Measurements from ENCODE around the gene PLA2G15.

PLA2G15 gene

GRCh38 chr16:68297908-68298307, 52.7 kb downstream of the PLA2G15 start:
- no peak for TF ChIP-seq CTCF (IDR thresholded peaks at IDR 0.05; ENCODE audit: poor library complexity, severe bottlenecking)
- H3K9me3 ChIP-seq (ENCODE audit: severe bottlenecking), result no peaks in the 10 kb centered on the region
- H3K27me3 ChIP-seq (ENCODE audit: insufficient read depth, poor library complexity, severe bottlenecking), result no peaks in the 10 kb centered on the region
- H3K4me1 ChIP-seq (ENCODE audit: insufficient read depth, poor library complexity, severe bottlenecking), result peaks cover 25% of the 10 kb centered on the region
- ATAC-seq (ENCODE audit: low read depth) (peak; percentile 51), DNase-seq (ENCODE audit: low spot score) (no peak)
- H3K4me3 ChIP-seq (ENCODE audit: severe bottlenecking), result no peak overlapping the region
- peaks cover 93% of the 10 kb centered on the region for H3K36me3 ChIP-seq (ENCODE audit: low read depth)
- peak overlapping the region; percentile 59 for H3K27ac ChIP-seq (ENCODE audit: poor library complexity, severe bottlenecking)

- H3K27me3 ChIP-seq (ENCODE audit: insufficient read depth, poor library complexity, severe bottlenecking), result no peaks in the 10 kb centered on the region
- H3K27ac ChIP-seq (ENCODE audit: poor library complexity, severe bottlenecking), result peak overlapping the region; percentile 59
- H3K36me3 ChIP-seq (ENCODE audit: low read depth), result peaks cover 93% of the 10 kb centered on the region
- H3K9me3 ChIP-seq (ENCODE audit: severe bottlenecking), result no peaks in the 10 kb centered on the region
- DNase-seq (ENCODE audit: low spot score) (no peak), ATAC-seq (ENCODE audit: low read depth) (no peak; the same call in 2 of the 3 replicates)
- TF ChIP-seq CTCF (IDR thresholded peaks at IDR 0.05; ENCODE audit: poor library complexity, severe bottlenecking), result no peak
- peaks cover 25% of the 10 kb centered on the region for H3K4me1 ChIP-seq (ENCODE audit: insufficient read depth, poor library complexity, severe bottlenecking)
- no peak overlapping the region for H3K4me3 ChIP-seq (ENCODE audit: severe bottlenecking)
These were observed 53.1 kb downstream of the PLA2G15 start for GRCh38 chr16:68298312-68298711.

GRCh38 chr16:68298907-68299561, 53.9 kb downstream of the PLA2G15 start:
- TF ChIP-seq CTCF (IDR thresholded peaks at IDR 0.05; ENCODE audit: poor library complexity, severe bottlenecking), result no peak
- H3K9me3 ChIP-seq (ENCODE audit: severe bottlenecking), result no peaks in the 10 kb centered on the region
- no peak overlapping the region for H3K4me3 ChIP-seq (ENCODE audit: severe bottlenecking)
- peaks cover 95% of the 10 kb centered on the region for H3K36me3 ChIP-seq (ENCODE audit: low read depth)
- H3K27ac ChIP-seq (ENCODE audit: poor library complexity, severe bottlenecking), result peak overlapping the region; percentile 59
- peak; percentile 51 for ATAC-seq (ENCODE audit: low read depth)
- DNase-seq (ENCODE audit: low spot score), result no peak
- no peaks in the 10 kb centered on the region for H3K27me3 ChIP-seq (ENCODE audit: insufficient read depth, poor library complexity, severe bottlenecking)
- peaks cover 25% of the 10 kb centered on the region for H3K4me1 ChIP-seq (ENCODE audit: insufficient read depth, poor library complexity, severe bottlenecking)

GRCh38 chr16:68299571-68300453, 54.6 kb downstream of the PLA2G15 start:
- H3K9me3 ChIP-seq (ENCODE audit: severe bottlenecking), result no peaks in the 10 kb centered on the region
- H3K27me3 ChIP-seq (ENCODE audit: insufficient read depth, poor library complexity, severe bottlenecking), result no peaks in the 10 kb centered on the region
- DNase-seq (ENCODE audit: low spot score) (no peak), ATAC-seq (ENCODE audit: low read depth) (peak; percentile 42; the same call in 2 of the 3 replicates)
- H3K36me3 ChIP-seq (ENCODE audit: low read depth), result peaks cover 95% of the 10 kb centered on the region
- H3K4me3 ChIP-seq (ENCODE audit: severe bottlenecking), result no peak overlapping the region
- peaks cover 25% of the 10 kb centered on the region for H3K4me1 ChIP-seq (ENCODE audit: insufficient read depth, poor library complexity, severe bottlenecking)
- TF ChIP-seq CTCF (IDR thresholded peaks at IDR 0.05; ENCODE audit: poor library complexity, severe bottlenecking), result no peak
- peak overlapping the region; percentile 59 for H3K27ac ChIP-seq (ENCODE audit: poor library complexity, severe bottlenecking)

Data from RWPE2 (cell line).